ENCODE data around the gene VAT1L.

VAT1L gene

DNA sequence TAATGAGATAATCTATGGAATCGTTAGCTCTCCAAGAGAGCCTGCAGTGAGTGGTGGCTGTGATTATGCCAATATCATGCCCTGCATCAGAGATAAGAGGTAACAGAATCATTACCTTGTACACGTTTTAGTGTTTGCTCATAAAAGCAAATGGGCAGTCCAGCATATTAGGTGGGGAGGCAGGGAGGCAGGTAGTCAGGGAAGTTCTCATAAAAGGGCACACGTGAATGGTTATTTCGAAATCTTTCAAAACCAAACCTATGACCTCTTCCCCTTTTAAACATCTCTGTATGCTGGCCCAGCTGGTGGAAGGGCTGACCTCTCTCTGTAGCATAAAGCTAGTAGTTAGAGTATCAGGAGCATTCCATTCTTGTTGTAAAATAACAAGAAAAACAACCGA, 51.7 kb downstream of the VAT1L start:
- TF ChIP-seq, protein P1, sequence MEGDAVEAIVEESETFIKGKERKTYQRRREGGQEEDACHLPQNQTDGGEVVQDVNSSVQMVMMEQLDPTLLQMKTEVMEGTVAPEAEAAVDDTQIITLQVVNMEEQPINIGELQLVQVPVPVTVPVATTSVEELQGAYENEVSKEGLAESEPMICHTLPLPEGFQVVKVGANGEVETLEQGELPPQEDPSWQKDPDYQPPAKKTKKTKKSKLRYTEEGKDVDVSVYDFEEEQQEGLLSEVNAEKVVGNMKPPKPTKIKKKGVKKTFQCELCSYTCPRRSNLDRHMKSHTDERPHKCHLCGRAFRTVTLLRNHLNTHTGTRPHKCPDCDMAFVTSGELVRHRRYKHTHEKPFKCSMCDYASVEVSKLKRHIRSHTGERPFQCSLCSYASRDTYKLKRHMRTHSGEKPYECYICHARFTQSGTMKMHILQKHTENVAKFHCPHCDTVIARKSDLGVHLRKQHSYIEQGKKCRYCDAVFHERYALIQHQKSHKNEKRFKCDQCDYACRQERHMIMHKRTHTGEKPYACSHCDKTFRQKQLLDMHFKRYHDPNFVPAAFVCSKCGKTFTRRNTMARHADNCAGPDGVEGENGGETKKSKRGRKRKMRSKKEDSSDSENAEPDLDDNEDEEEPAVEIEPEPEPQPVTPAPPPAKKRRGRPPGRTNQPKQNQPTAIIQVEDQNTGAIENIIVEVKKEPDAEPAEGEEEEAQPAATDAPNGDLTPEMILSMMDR (IDR thresholded peaks at IDR 0.05; ENCODE audit: insufficient read depth, low read depth, low read length, missing control alignments), result no peak
- no peak overlapping the region for H3K4me3 ChIP-seq (ENCODE audit: low read depth, low read length)
- DNase-seq (ENCODE audit: low read depth), result no peak

- DNase-seq (ENCODE audit: low read depth), result no peak
- TF ChIP-seq, protein P1 (IDR thresholded peaks at IDR 0.05; ENCODE audit: insufficient read depth, low read depth, low read length, missing control alignments), result no peak
- no peak overlapping the region for H3K4me3 ChIP-seq (ENCODE audit: low read depth, low read length)
Observed at GRCh38 chr16:77840673-77841501, 52.5 kb downstream of the VAT1L start.

DNA sequence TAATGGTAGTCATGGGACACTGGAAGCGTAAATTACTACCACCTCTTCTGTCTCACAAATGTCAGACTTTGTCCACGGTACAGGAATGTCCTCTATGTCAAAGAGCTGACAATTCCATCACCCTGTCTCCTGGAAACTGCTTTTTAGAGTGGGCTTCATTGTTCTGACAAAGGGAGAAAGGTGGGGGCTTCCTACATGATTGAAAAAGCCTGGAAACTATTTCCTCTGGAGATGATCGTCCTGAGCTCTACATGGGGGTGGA, 53.1 kb downstream of the VAT1L start:
- DNase-seq (ENCODE audit: low read depth), result no peak
- TF ChIP-seq, protein P1 (IDR thresholded peaks at IDR 0.05; ENCODE audit: insufficient read depth, low read depth, low read length, missing control alignments), result no peak
- no peak overlapping the region for H3K4me3 ChIP-seq (ENCODE audit: low read depth, low read length)

- TF ChIP-seq, protein P1 (IDR thresholded peaks at IDR 0.05; ENCODE audit: insufficient read depth, low read depth, low read length, missing control alignments), result no peak
- H3K4me3 ChIP-seq (ENCODE audit: low read depth, low read length), result no peak overlapping the region
- no peak for DNase-seq (ENCODE audit: low read depth)
Observed at GRCh38 chr16:77842468-77842867, 54.1 kb downstream of the VAT1L start.

- TF ChIP-seq, protein P1 (IDR thresholded peaks at IDR 0.05; ENCODE audit: insufficient read depth, low read depth, low read length, missing control alignments), result no peak
- DNase-seq (ENCODE audit: low read depth), result no peak
Observed at GRCh38 chr16:77843405-77843804, 55.0 kb downstream of the VAT1L start.

GRCh38 chr16:77844801-77845200, 56.4 kb downstream of the VAT1L start:
- TF ChIP-seq, protein P1 (IDR thresholded peaks at IDR 0.05; ENCODE audit: insufficient read depth, low read depth, low read length, missing control alignments), result no peak

More at GRCh38 chr16:77843405-77843804, 55.0 kb downstream of the VAT1L start:
- no peak overlapping the region for H3K4me3 ChIP-seq (ENCODE audit: low read depth, low read length)

More at GRCh38 chr16:77844801-77845200, 56.4 kb downstream of the VAT1L start:
- no peak for DNase-seq (ENCODE audit: low read depth)
- no peak overlapping the region for H3K4me3 ChIP-seq (ENCODE audit: low read depth, low read length)

Data from GM12865 (cell line).